Neutrophil (primary cell): Measurements from ENCODE around the gene SPAG17.

ENCODE experiments used
- H3K27ac ChIP-seq: fragments of 200-600 bp; sonication (generic); 2 replicates; pipeline ENCODE4 v1.5.1; 2016; ENCODE audit warnings: mild to moderate bottlenecking, moderate library complexity
- H3K27me3 ChIP-seq: fragments of 200-600 bp; sonication (generic); 2 replicates; pipeline ENCODE4 v1.6.0; 2016; ENCODE audit warnings: mild to moderate bottlenecking
- H3K36me3 ChIP-seq: fragments of 200-600 bp; sonication (generic); 2 replicates; pipeline ENCODE4 v1.5.1; 2017
- H3K4me1 ChIP-seq, 2 experiments: fragments of 200-600 bp in 1 of 2; sonication (generic) in 1 of 2; 1 replicate in 1 of 2; 2 replicates in 1 of 2; pipeline versions ENCODE4 v1.5.1 to v1.6.1; 2013 to 2016; ENCODE audit warnings: low read depth in 1 of 2, low read length in 1 of 2, mild to moderate bottlenecking in 1 of 2, moderate library complexity in 1 of 2; ENCODE audit not compliant: control insufficient read depth in 1 of 2, insufficient read depth in 1 of 2
- H3K4me3 ChIP-seq, 2 experiments: fragments of 200-600 bp in 1 of 2; sonication (generic) in 1 of 2; 1 replicate in 1 of 2; 2 replicates in 1 of 2; pipeline ENCODE4 v1.5.1; 2013 to 2016; ENCODE audit warnings: low read depth in 1 of 2, low read length in 1 of 2, mild to moderate bottlenecking in 1 of 2, moderate library complexity in 1 of 2
- H3K9me3 ChIP-seq: fragments of 200-600 bp; sonication (generic); 2 replicates; pipeline ENCODE4 v1.5.1; 2016
- TF ChIP-seq, protein P1 (sequence below): fragments of 200-600 bp; sonication (generic); IDR thresholded peaks from 2 replicates; pipeline ENCODE4 v1.5.1; 2016; ENCODE audit warnings: antibody characterized with exemption

The SPAG17 gene

GRCh38 chr1:118144684-118145083 is 40.3 kb downstream of the SPAG17 start:
- TF ChIP-seq, protein P1, sequence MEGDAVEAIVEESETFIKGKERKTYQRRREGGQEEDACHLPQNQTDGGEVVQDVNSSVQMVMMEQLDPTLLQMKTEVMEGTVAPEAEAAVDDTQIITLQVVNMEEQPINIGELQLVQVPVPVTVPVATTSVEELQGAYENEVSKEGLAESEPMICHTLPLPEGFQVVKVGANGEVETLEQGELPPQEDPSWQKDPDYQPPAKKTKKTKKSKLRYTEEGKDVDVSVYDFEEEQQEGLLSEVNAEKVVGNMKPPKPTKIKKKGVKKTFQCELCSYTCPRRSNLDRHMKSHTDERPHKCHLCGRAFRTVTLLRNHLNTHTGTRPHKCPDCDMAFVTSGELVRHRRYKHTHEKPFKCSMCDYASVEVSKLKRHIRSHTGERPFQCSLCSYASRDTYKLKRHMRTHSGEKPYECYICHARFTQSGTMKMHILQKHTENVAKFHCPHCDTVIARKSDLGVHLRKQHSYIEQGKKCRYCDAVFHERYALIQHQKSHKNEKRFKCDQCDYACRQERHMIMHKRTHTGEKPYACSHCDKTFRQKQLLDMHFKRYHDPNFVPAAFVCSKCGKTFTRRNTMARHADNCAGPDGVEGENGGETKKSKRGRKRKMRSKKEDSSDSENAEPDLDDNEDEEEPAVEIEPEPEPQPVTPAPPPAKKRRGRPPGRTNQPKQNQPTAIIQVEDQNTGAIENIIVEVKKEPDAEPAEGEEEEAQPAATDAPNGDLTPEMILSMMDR, result no peak
- no peak overlapping the region for H3K4me3 ChIP-seq
- no peaks in the 10 kb centered on the region for H3K27me3 ChIP-seq
- no peak overlapping the region for H3K27ac ChIP-seq
- no peaks in the 10 kb centered on the region for H3K9me3 ChIP-seq
- no peaks in the 10 kb centered on the region for H3K4me1 ChIP-seq
- H3K36me3 ChIP-seq, result no peaks in the 10 kb centered on the region

GRCh38 chr1:118143831-118144230 is 41.2 kb downstream of the SPAG17 start:
- H3K4me3 ChIP-seq, result no peak overlapping the region
- no peaks in the 10 kb centered on the region for H3K27me3 ChIP-seq
- H3K27ac ChIP-seq, result no peak overlapping the region
- no peaks in the 10 kb centered on the region for H3K36me3 ChIP-seq
- no peaks in the 10 kb centered on the region for H3K9me3 ChIP-seq
- TF ChIP-seq, protein P1, result no peak
- no peaks in the 10 kb centered on the region for H3K4me1 ChIP-seq

GRCh38 chr1:118143121-118143520 is 41.9 kb downstream of the SPAG17 start:
- no peaks in the 10 kb centered on the region for H3K4me1 ChIP-seq
- TF ChIP-seq, protein P1, result no peak
- no peaks in the 10 kb centered on the region for H3K36me3 ChIP-seq
- H3K4me3 ChIP-seq, result no peak overlapping the region
- no peak overlapping the region for H3K27ac ChIP-seq
- no peaks in the 10 kb centered on the region for H3K27me3 ChIP-seq
- H3K9me3 ChIP-seq, result no peaks in the 10 kb centered on the region

- TF ChIP-seq, protein P1, result no peak
Measured at GRCh38 chr1:118142546-118142945, 42.5 kb downstream of the SPAG17 start.

DNA sequence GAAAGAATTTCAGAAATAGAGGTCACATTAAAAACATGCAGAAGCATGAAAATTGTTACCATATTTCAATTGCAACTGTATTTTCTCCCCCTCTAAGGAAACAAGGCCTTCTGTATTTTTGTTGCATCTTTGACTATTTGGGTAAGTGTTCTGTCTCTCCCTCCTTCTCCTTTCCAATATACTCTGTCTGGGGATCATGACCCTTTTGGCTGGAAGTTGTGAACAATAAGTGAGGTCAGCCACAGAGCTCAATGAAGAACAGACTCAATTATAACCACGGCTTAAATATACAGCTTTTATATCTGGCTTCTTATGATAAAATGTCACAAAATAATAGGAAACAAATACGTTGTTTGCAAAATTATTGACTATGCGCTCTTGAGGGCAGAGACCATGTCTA is 47.1 kb downstream of the SPAG17 start:
- TF ChIP-seq, protein P1, result no peak
- H3K4me3 ChIP-seq, result no peak overlapping the region
- H3K27ac ChIP-seq, result no peak overlapping the region
- H3K27me3 ChIP-seq, result peaks cover 14% of the 10 kb centered on the region
- no peaks in the 10 kb centered on the region for H3K36me3 ChIP-seq
- no peaks in the 10 kb centered on the region for H3K4me1 ChIP-seq
- no peaks in the 10 kb centered on the region for H3K9me3 ChIP-seq

More at GRCh38 chr1:118142546-118142945, 42.5 kb downstream of the SPAG17 start:
- Histone ChIP-seq H3K36me3 (no peaks in the 10 kb centered on the region), H3K4me1 (no peaks in the 10 kb centered on the region), H3K9me3 (no peaks in the 10 kb centered on the region), H3K27me3 (no peaks in the 10 kb centered on the region), H3K27ac (no peak overlapping the region), H3K4me3 (no peak overlapping the region)
